H1 (cell line): ENCODE results near the gene ZFPL1. TPM values are rescaled to one million over a fixed set of nuclear protein-coding genes. Genes with fewer than 3 reads are reported as not detected.

Experiments used
- CTCF ChIA-PET: fragments of 300-600 bp; sonication (Branson Sonifier 250); formaldehyde crosslinking; loops from one replicate; lab custom pipeline; 2021; ENCODE audit not compliant: partially characterized antibody; lab: Charles Lee
- POLR2A ChIA-PET: fragments of 300-600 bp; sonication (Branson Sonifier 250); formaldehyde crosslinking; loops from one replicate; lab custom pipeline; 2021; ENCODE audit warnings: inconsistent platforms; ENCODE audit not compliant: partially characterized antibody; lab: Charles Lee
- DNase-seq, 2 experiments: peaks; one replicate each; pipeline versions ENCODE4 v3.0.0 to v3.0.0-alpha.2; 2010 to 2022; ENCODE audit warnings: low spot score in 2 of 2, low read depth in 1 of 2, mixed read lengths in 1 of 2
- FAIRE-seq: peaks from 2 replicates; lab custom pipeline; 2011; peaks lifted over from hg19 to GRCh38; lab: Jason Lieb, UNC
- H2AFZ ChIP-seq: 2 replicates; pipeline ENCODE4 v1.8.1; 2012; ENCODE audit warnings: low read length, inconsistent platforms
- H2AK5ac ChIP-seq: 2 replicates; pipeline ENCODE4 v1.6.1; 2013; ENCODE audit warnings: low read depth, low read length
- H2BK120ac ChIP-seq: replicated peaks from 2 replicates; pipeline ENCODE3; 2013; ENCODE audit warnings: low read depth, low read length, inconsistent platforms
- H2BK12ac ChIP-seq: 2 replicates; pipeline ENCODE4 v1.6.1; 2013; ENCODE audit warnings: low read depth, low read length
- H2BK15ac ChIP-seq: 2 replicates; pipeline ENCODE4 v1.6.1; 2013; ENCODE audit warnings: low read length
- H2BK20ac ChIP-seq: 2 replicates; pipeline ENCODE4 v1.6.1; 2013; ENCODE audit warnings: low read length
- H2BK5ac ChIP-seq: 2 replicates; pipeline ENCODE4 v1.6.1; 2013; ENCODE audit warnings: low read depth, low read length
- H3K14ac ChIP-seq: 2 replicates; pipeline ENCODE4 v1.6.1; 2013; ENCODE audit warnings: inconsistent platforms; ENCODE audit not compliant: insufficient read length
- H3K18ac ChIP-seq: 2 replicates; pipeline ENCODE4 v1.6.1; 2013; ENCODE audit warnings: low read length; ENCODE audit errors: extremely low read depth
- H3K23ac ChIP-seq: 2 replicates; pipeline ENCODE4 v1.6.1; 2013; ENCODE audit warnings: inconsistent platforms; ENCODE audit not compliant: insufficient read length
- H3K23me2 ChIP-seq: 2 replicates; pipeline ENCODE4 v1.6.1; 2013; ENCODE audit warnings: low read depth, low read length
- H3K27ac ChIP-seq: 2 replicates; pipeline ENCODE4 v1.6.1; 2011; ENCODE audit warnings: low read depth, low read length, inconsistent platforms
- H3K27me3 ChIP-seq, 4 experiments: replicated peaks in 1 of 4; 1 replicate in 1 of 4; 2 replicates in 3 of 4; pipeline versions ENCODE4 v1.6.1 to v1.8.1; 2011 to 2013; ENCODE audit warnings: low read length in 3 of 4, mild to moderate bottlenecking in 3 of 4, inconsistent platforms in 2 of 4, mixed read lengths in 2 of 4, moderate library complexity in 1 of 4; ENCODE audit not compliant: control insufficient read depth in 3 of 4, insufficient read depth in 3 of 4; ENCODE audit errors: extremely low read depth in 1 of 4
- H3K36me3 ChIP-seq, 4 experiments: 2 replicates each; pipeline versions ENCODE4 v1.6.1 to v1.8.1; 2011 to 2013; ENCODE audit warnings: mild to moderate bottlenecking in 4 of 4, low read length in 3 of 4, moderate library complexity in 2 of 4, control low read depth in 1 of 4, inconsistent platforms in 1 of 4; ENCODE audit not compliant: insufficient read depth in 4 of 4, control insufficient read depth in 2 of 4
- H3K4ac ChIP-seq: replicated peaks from 2 replicates; pipeline ENCODE3; 2013; ENCODE audit warnings: low read length, low read depth, mixed read lengths, inconsistent platforms; ENCODE audit not compliant: insufficient read length
- H3K4me1 ChIP-seq, 4 experiments: replicated peaks in 1 of 4; 1 replicate in 1 of 4; 2 replicates in 3 of 4; pipeline versions ENCODE4 v1.6.1 to v1.8.1; 2011 to 2013; ENCODE audit warnings: low read length in 3 of 4, inconsistent platforms in 2 of 4, mixed read lengths in 1 of 4; ENCODE audit not compliant: insufficient read depth in 4 of 4, control insufficient read depth in 3 of 4
- H3K4me2 ChIP-seq, 2 experiments: 2 replicates each; pipeline versions ENCODE4 v1.6.1 to v1.8.1; 2011 to 2013; ENCODE audit warnings: low read depth in 2 of 2, low read length in 2 of 2, control low read depth in 1 of 2, inconsistent platforms in 1 of 2, mild to moderate bottlenecking in 1 of 2; ENCODE audit not compliant: insufficient read depth in 1 of 2
- H3K4me3 ChIP-seq, 4 experiments: fragments of 200-600, 300-600 bp in 1 of 4; sonication (generic), shearing (Covaris generic), sonication (Bioruptor Twin) in 1 of 4; 2 replicates each; pipeline versions ENCODE4 v1.5.1 to v1.8.1; 2011 to 2016; ENCODE audit warnings: low read length in 4 of 4, low read depth in 3 of 4, control low read depth in 2 of 4, inconsistent platforms in 2 of 4, mild to moderate bottlenecking in 2 of 4, mixed read lengths in 1 of 4, moderate library complexity in 1 of 4; ENCODE audit not compliant: insufficient read depth in 2 of 4; ENCODE audit errors: extremely low read depth in 1 of 4
- H3K56ac ChIP-seq: replicated peaks from 2 replicates; pipeline ENCODE3; 2013; ENCODE audit warnings: low read depth, mild to moderate bottlenecking, mixed read lengths, low read length, inconsistent platforms; ENCODE audit not compliant: insufficient read length
- H3K79me1 ChIP-seq: 2 replicates; pipeline ENCODE4 v1.6.1; 2013; ENCODE audit warnings: low read depth, low read length, control low read depth
- H3K79me2 ChIP-seq, 2 experiments: 2 replicates each; pipeline versions ENCODE4 v1.6.1 to v1.8.1; 2012 to 2013; ENCODE audit warnings: low read length in 2 of 2, mild to moderate bottlenecking in 2 of 2, inconsistent platforms in 1 of 2; ENCODE audit not compliant: insufficient read depth in 2 of 2, control insufficient read depth in 1 of 2
- H3K9ac ChIP-seq, 4 experiments: replicated peaks in 1 of 4; 1 replicate in 1 of 4; 2 replicates in 3 of 4; pipeline versions ENCODE4 v1.6.1 to v1.8.1; 2011 to 2013; ENCODE audit warnings: low read depth in 3 of 4, low read length in 3 of 4, control low read depth in 2 of 4, mild to moderate bottlenecking in 2 of 4, moderate library complexity in 2 of 4, inconsistent platforms in 1 of 4; ENCODE audit errors: extremely low read depth in 1 of 4
- H3K9me3 ChIP-seq, 2 experiments: 2 replicates each; pipeline versions ENCODE4 v1.6.1 to v1.8.1; 2012 to 2013; ENCODE audit warnings: mild to moderate bottlenecking in 2 of 2, moderate library complexity in 2 of 2, control low read depth in 1 of 2, inconsistent platforms in 1 of 2, low read depth in 1 of 2, low read length in 1 of 2, mixed read lengths in 1 of 2; ENCODE audit not compliant: insufficient read depth in 2 of 2
- H4K20me1 ChIP-seq, 2 experiments: replicated peaks in 1 of 2; 2 replicates each; pipeline versions ENCODE3 to v1.8.1; 2011 to 2013; ENCODE audit warnings: inconsistent platforms in 2 of 2, low read length in 2 of 2, mild to moderate bottlenecking in 1 of 2; ENCODE audit not compliant: insufficient read depth in 2 of 2, control insufficient read depth in 1 of 2
- H4K5ac ChIP-seq: 2 replicates; pipeline ENCODE4 v1.6.1; 2013; ENCODE audit warnings: low read length, low read depth, mixed read lengths, inconsistent platforms; ENCODE audit not compliant: insufficient read length
- H4K8ac ChIP-seq: 2 replicates; pipeline ENCODE4 v1.8.0; 2013; ENCODE audit warnings: mild to moderate bottlenecking, moderate library complexity, low read length, inconsistent platforms; ENCODE audit not compliant: insufficient read depth; ENCODE audit errors: extremely low read depth
- H4K91ac ChIP-seq: replicated peaks from 2 replicates; pipeline ENCODE3; 2013; ENCODE audit warnings: low read length, mixed read lengths, inconsistent platforms; ENCODE audit not compliant: insufficient read length
- BACH1 ChIP-seq: IDR thresholded peaks from 2 replicates; pipeline ENCODE4 v1.6.1; 2012; ENCODE audit warnings: low read length, improper control_type of control experiment
- BRCA1 ChIP-seq: IDR thresholded peaks from 2 replicates; pipeline ENCODE4 v1.6.1; 2012; ENCODE audit warnings: low read depth, low read length, improper control_type of control experiment
- GTF2F1 ChIP-seq: IDR thresholded peaks from 2 replicates; pipeline ENCODE4 v1.6.1; 2012; ENCODE audit warnings: low read depth, low read length, improper control_type of control experiment, borderline replicate concordance
- RBBP5 ChIP-seq: IDR thresholded peaks from 2 replicates; pipeline ENCODE4 v1.7.1; 2012; ENCODE audit warnings: low read depth, mild to moderate bottlenecking, inconsistent platforms, low read length, moderate library complexity, borderline replicate concordance
- RFX5 ChIP-seq: IDR thresholded peaks from 2 replicates; pipeline ENCODE4 v1.6.1; 2011; ENCODE audit warnings: low read depth, low read length, improper control_type of control experiment, borderline replicate concordance
- RNF2 ChIP-seq: fragments of 200-900, 300-1000 bp; sonication (generic); IDR thresholded peaks from 2 replicates; pipeline ENCODE4 v1.7.1; 2016; ENCODE audit warnings: borderline replicate concordance, low read depth, mild to moderate bottlenecking, antibody characterized with exemption, low read length; ENCODE audit not compliant: poor library complexity, severe bottlenecking; ENCODE audit errors: missing control alignments
- RXRA ChIP-seq: IDR thresholded peaks from 2 replicates; pipeline ENCODE4 v1.6.1; 2011; ENCODE audit warnings: low read depth, mild to moderate bottlenecking, low read length, moderate library complexity; ENCODE audit not compliant: insufficient read depth
- SIN3A ChIP-seq, 2 experiments: IDR thresholded peaks in 1 of 2; conservative IDR thresholded peaks in 1 of 2; 2 replicates each; pipeline ENCODE4 v1.6.1; 2011 to 2012; ENCODE audit warnings: low read length in 2 of 2, improper control_type of control experiment in 1 of 2, low read depth in 1 of 2, mild to moderate bottlenecking in 1 of 2
- ZNF274 ChIP-seq: IDR thresholded peaks from 2 replicates; pipeline ENCODE4 v1.7.0; 2012; ENCODE audit warnings: low read length, borderline replicate concordance; ENCODE audit errors: extremely low read depth
- WGBS, 2 experiments: shearing (Covaris generic) in 1 of 2; methylation state at CpG; one replicate each; pipeline versions ENCODE4 v1.1.6 to v1.1.7; 2013 to 2015; ENCODE audit warnings: low lambda C conversion rate in 2 of 2, mixed read lengths in 2 of 2, inconsistent platforms in 1 of 2, low coverage in 1 of 2, missing lambda C conversion rate in 1 of 2; ENCODE audit not compliant: insufficient replicate concordance in 2 of 2, insufficient coverage in 1 of 2, insufficient read length in 1 of 2; ENCODE audit errors: extremely low coverage in 1 of 2, missing lambda C conversion rate in 1 of 2; 5-methylcytosine and 5-hydroxymethylcytosine counted together
- polyA plus RNA-seq, 7 experiments: library from polyadenylated mRNA; depleted of rRNA in 3 of 7; stranded (reverse) in 5 of 7; unstranded in 2 of 7; fragments of >200 nt in 5 of 7; fragments of 200-250 nt in 2 of 7; gene quantifications; 1 replicate in 5 of 7; 2 replicates in 1 of 7; 4 replicates in 1 of 7; pipeline versions ENCODE4 v1.2.1 to v1.2.3, GENCODE V29; 2011 to 2013; ENCODE audit warnings: missing spikeins in 2 of 7, mixed read lengths in 2 of 7
- total RNA-seq: library from RNA; stranded (reverse); fragmentation: NEBNext Ultra II Directional; extraction: Animal tissue kit (Norgen Biotek cat#: 25700); gene quantifications from 2 replicates; pipeline ENCODE4 v1.2.1, GENCODE V29; 2021
- TF ChIP-seq, protein P1 (sequence below), 3 experiments: IDR thresholded peaks; 1 replicate in 2 of 3; 2 replicates in 1 of 3; pipeline versions ENCODE4 v1.5.1 to v1.6.1; 2011; ENCODE audit warnings: low read length in 3 of 3, mild to moderate bottlenecking in 3 of 3, inconsistent platforms in 2 of 3, low read depth in 1 of 3, moderate library complexity in 1 of 3; ENCODE audit not compliant: insufficient read depth in 1 of 3; ENCODE audit errors: control extremely low read depth in 1 of 3

The ZFPL1 gene
- total and polyA plus RNA-seq, 2 of the 8 experiments (the other 6 are each of a cell fraction or from before 2014, with no cell fraction given) = 21.5 to 76.8 TPM

DNA sequence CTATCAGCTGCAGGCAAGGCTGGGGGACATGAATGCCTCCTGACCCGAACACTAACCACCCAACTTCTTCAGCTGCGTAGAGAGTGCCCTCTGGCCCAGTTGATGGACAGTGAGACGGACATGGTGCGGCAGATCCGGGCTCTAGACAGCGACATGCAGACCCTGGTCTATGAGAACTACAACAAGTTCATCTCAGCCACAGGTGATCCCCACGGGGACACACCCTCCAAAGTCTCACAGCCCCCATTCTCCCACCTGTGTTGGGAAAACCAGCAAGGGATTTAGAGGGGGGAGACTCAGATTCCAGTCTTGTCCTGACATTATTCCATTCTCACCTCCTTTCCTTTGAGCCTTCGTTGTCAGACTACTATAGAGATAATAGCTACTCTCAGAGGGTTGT, 12.9 kb downstream of the ZFPL1 start:
- Histone ChIP-seq H3K79me1 (peaks cover 2% of the 10 kb centered on the region; the same call in 1 of the 2 replicates), H2AFZ (no peak overlapping the region)
- no peak for TF ChIP-seq BRCA1
- TF ChIP-seq RNF2 = no peak
- TF ChIP-seq BACH1 = no peak
- no peak for TF ChIP-seq RXRA
- TF ChIP-seq RBBP5 = no peak
- TF ChIP-seq RFX5 = no peak
- TF ChIP-seq ZNF274 = no peak
- no peak for TF ChIP-seq SIN3A (conservative IDR thresholded peaks at IDR 0.05 in 1 of 2, IDR thresholded peaks at IDR 0.05 in 1 of 2; ENCODE audit: low read depth in 1 of 2, low read length in 2 of 2)
- TF ChIP-seq, protein P1, sequence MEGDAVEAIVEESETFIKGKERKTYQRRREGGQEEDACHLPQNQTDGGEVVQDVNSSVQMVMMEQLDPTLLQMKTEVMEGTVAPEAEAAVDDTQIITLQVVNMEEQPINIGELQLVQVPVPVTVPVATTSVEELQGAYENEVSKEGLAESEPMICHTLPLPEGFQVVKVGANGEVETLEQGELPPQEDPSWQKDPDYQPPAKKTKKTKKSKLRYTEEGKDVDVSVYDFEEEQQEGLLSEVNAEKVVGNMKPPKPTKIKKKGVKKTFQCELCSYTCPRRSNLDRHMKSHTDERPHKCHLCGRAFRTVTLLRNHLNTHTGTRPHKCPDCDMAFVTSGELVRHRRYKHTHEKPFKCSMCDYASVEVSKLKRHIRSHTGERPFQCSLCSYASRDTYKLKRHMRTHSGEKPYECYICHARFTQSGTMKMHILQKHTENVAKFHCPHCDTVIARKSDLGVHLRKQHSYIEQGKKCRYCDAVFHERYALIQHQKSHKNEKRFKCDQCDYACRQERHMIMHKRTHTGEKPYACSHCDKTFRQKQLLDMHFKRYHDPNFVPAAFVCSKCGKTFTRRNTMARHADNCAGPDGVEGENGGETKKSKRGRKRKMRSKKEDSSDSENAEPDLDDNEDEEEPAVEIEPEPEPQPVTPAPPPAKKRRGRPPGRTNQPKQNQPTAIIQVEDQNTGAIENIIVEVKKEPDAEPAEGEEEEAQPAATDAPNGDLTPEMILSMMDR (IDR thresholded peaks at IDR 0.05; ENCODE audit: control extremely low read depth in 1 of 3, insufficient read depth in 1 of 3, low read depth in 1 of 3, low read length in 3 of 3) = no peak
- TF ChIP-seq GTF2F1 = no peak

More for the DNA sequence above, 12.9 kb downstream of the ZFPL1 start:
- H3K14ac ChIP-seq = no peak overlapping the region
- no peak overlapping the region for H2BK15ac ChIP-seq
- no peaks in the 10 kb centered on the region for H3K27me3 ChIP-seq
- H2BK120ac ChIP-seq = no peak overlapping the region
- no peak overlapping the region for H3K18ac ChIP-seq
- no peak overlapping the region for H3K23ac ChIP-seq
- H3K23me2 ChIP-seq = no peaks in the 10 kb centered on the region
- peaks cover 0 to 13% of the 10 kb centered on the region in 2 experiments; a peak in 1 of 4 replicates for H3K79me2 ChIP-seq
- H3K4me3 ChIP-seq = peak overlapping the region; percentile 29 to 88 (median 55); a peak in 5 of 8 replicates
- no peak overlapping the region for H3K27ac ChIP-seq
- no peaks in the 10 kb centered on the region for H3K9me3 ChIP-seq
- 88% methylated on average over 8 of the region's 8 CpGs; no CpG with 5 or more reads in 1 of the 2 experiments for WGBS, 2 experiments
- peaks cover 0 to 6% (median 4%) of the 10 kb centered on the region in 4 experiments; a peak in 6 of 7 replicates for H3K4me1 ChIP-seq
- H3K4me2 ChIP-seq = peak overlapping the region; percentile 53 to 64
- H4K5ac ChIP-seq = no peak overlapping the region
- H3K36me3 ChIP-seq = peaks cover 0 to 3% (median 0%) of the 10 kb centered on the region in 4 experiments; a peak in 1 of 8 replicates
- H2BK5ac ChIP-seq = no peak overlapping the region; the same call in 1 of the 2 replicates
- ChIA-PET CTCF (interaction anchor here (4.4 kb wide), 1 partner anchor 14 kb away, joined by 85 read pairs; the partner anchor contains the start of gene TM7SF2), POLR2A (interaction anchor here (0.7 to 16.8 kb wide), 13 partner anchors 9 to 293 kb away, joined by 3 to 230 read pairs (median 5); partner anchors contain the start of genes ARL2, BATF2, CDCA5 and FAU)
- no peak overlapping the region for H2BK20ac ChIP-seq
- no peak overlapping the region for H3K9ac ChIP-seq
- no peak overlapping the region for H4K91ac ChIP-seq
- no peak overlapping the region for H2BK12ac ChIP-seq
- H3K4ac ChIP-seq = no peak overlapping the region
- no peak for DNase-seq
- no peak overlapping the region; the same call in 1 of the 2 replicates for H4K8ac ChIP-seq
- peaks cover 0 to 3% of the 10 kb centered on the region in 2 experiments for H4K20me1 ChIP-seq
- no peak overlapping the region for H2AK5ac ChIP-seq
- FAIRE-seq = no peak
- no peak overlapping the region for H3K56ac ChIP-seq
